Testis (tissue), 3 donors: ENCODE results near the gene C10orf67. TPM values are rescaled to one million over a fixed set of nuclear protein-coding genes. Genes with fewer than 3 reads are reported as not detected.

Experiments
- DNase-seq: peaks from one replicate; pipeline ENCODE4 v3.0.0-alpha.2; 2019
- H3K27ac ChIP-seq, 2 donors: fragments of 200-600 bp; sonication (generic); one replicate each; pipeline ENCODE4 v1.5.1; 2019
- H3K27me3 ChIP-seq: fragments of 200-600 bp; sonication (generic); one replicate; pipeline ENCODE4 v1.5.1; 2019
- H3K36me3 ChIP-seq: fragments of 200-600 bp; sonication (generic); one replicate; pipeline ENCODE4 v1.5.1; 2017; ENCODE audit warnings: low read depth; ENCODE audit errors: missing control alignments
- H3K4me1 ChIP-seq: fragments of 200-600 bp; sonication (generic); one replicate; pipeline ENCODE4 v1.5.1; 2019
- H3K4me3 ChIP-seq, 2 donors: fragments of 200-600 bp; sonication (generic); one replicate each; pipeline ENCODE4 v1.5.1; 2017 to 2019
- H3K9me3 ChIP-seq: fragments of 200-600 bp; sonication (generic); one replicate; pipeline ENCODE4 v1.5.1; 2017
- CTCF ChIP-seq, 3 experiments: fragments of 450-650 bp in 2 of 3; fragments of 200-600 bp in 1 of 3; sonication (generic) in 1 of 3; IDR thresholded peaks; one replicate each; pipeline ENCODE4 v1.5.1; 2016 to 2019; ENCODE audit warnings: antibody characterized with exemption in 3 of 3, mild to moderate bottlenecking in 2 of 3, moderate library complexity in 1 of 3
- POLR2A ChIP-seq: fragments of 450-650 bp; IDR thresholded peaks from one replicate; pipeline ENCODE4 v1.6.1; 2017; ENCODE audit warnings: antibody characterized with exemption, mild to moderate bottlenecking, moderate library complexity
- WGBS, 2 donors: methylation state at CpG; one replicate each; pipeline ENCODE4 v1.1.5; 2018; 5-methylcytosine and 5-hydroxymethylcytosine counted together
- intact Hi-C: fragments of 100-400 bp; cut with DNase I; formaldehyde crosslinking; loops from one replicate; pipeline ENCODE4 v1.15.1; 2023; ENCODE audit warnings: low total_unique reads
- polyA plus RNA-seq: library from polyadenylated mRNA; stranded (reverse); fragments of 350-450 nt; fragmentation: Illumina TruSeq; extraction: RNeasy Lipid Tissue Mini Kit (QIAGEN cat#74804); gene quantifications from one replicate; pipeline ENCODE4 v1.2.3, GENCODE V29; 2014; ENCODE audit warnings: low read depth, low replicate concordance; ENCODE audit not compliant: insufficient read depth
- total RNA-seq, 2 donors: library from RNA; depleted of rRNA; stranded (reverse); fragments of >200 nt; gene quantifications; one replicate each; pipeline ENCODE4 v1.2.3, GENCODE V29; 2016

Gene C10orf67
- total and polyA plus RNA-seq, 3 donors from 2014 or later: 3.0 to 11.1 (median 7.1) TPM

- H3K4me3 ChIP-seq: no peak overlapping the region
- no peak for DNase-seq
- H3K27ac ChIP-seq: no peak overlapping the region
- WGBS, 2 donors: 60 to 77% methylated on average over 5 of the region's 5 CpGs
- H3K9me3 ChIP-seq: no peaks in the 10 kb centered on the region
- H3K27me3 ChIP-seq: no peaks in the 10 kb centered on the region
- H3K4me1 ChIP-seq: no peaks in the 10 kb centered on the region
- TF ChIP-seq POLR2A (no peak), CTCF (IDR thresholded peaks at IDR 0.05) (no peak)
- intact Hi-C loops: no loop called here
- no peaks in the 10 kb centered on the region for H3K36me3 ChIP-seq
These were observed 17.9 kb downstream of the C10orf67 start for GRCh38 chr10:23326544-23327307.

- intact Hi-C loops: no loop called here
- whole genome bisulfite sequencing, 2 donors: 93 to 94% methylated on average over 1 of the region's 1 CpG
- Histone ChIP-seq H3K27ac (no peak overlapping the region), H3K4me1 (no peaks in the 10 kb centered on the region), H3K36me3 (no peaks in the 10 kb centered on the region), H3K9me3 (no peaks in the 10 kb centered on the region), H3K27me3 (no peaks in the 10 kb centered on the region), H3K4me3 (no peak overlapping the region)
- TF ChIP-seq CTCF (IDR thresholded peaks at IDR 0.05) (no peak), POLR2A (no peak)
- no peak for DNase-seq
These were observed 19.5 kb downstream of the C10orf67 start for GRCh38 chr10:23325132-23325531.

GRCh38 chr10:23324351-23324750 is 20.2 kb downstream of the C10orf67 start:
- intact Hi-C loops: no loop called here
- Histone ChIP-seq H3K4me3 (no peak overlapping the region), H3K27ac (no peak overlapping the region), H3K9me3 (no peaks in the 10 kb centered on the region), H3K27me3 (no peaks in the 10 kb centered on the region), H3K36me3 (no peaks in the 10 kb centered on the region), H3K4me1 (no peaks in the 10 kb centered on the region)
- 85 to 100% methylated on average over 1 of the region's 1 CpG for WGBS, 2 donors
- TF ChIP-seq CTCF (IDR thresholded peaks at IDR 0.05): no peak
- TF ChIP-seq POLR2A: no peak
- no peak for DNase-seq

- 88 to 92% methylated on average over 1 of the region's 1 CpG for WGBS, 2 donors
- TF ChIP-seq CTCF (IDR thresholded peaks at IDR 0.05) (no peak), POLR2A (no peak)
- H3K9me3 ChIP-seq: no peaks in the 10 kb centered on the region
- H3K36me3 ChIP-seq: no peaks in the 10 kb centered on the region
- H3K27me3 ChIP-seq: no peaks in the 10 kb centered on the region
- H3K4me1 ChIP-seq: no peaks in the 10 kb centered on the region
- no peak overlapping the region for H3K27ac ChIP-seq
- no peak overlapping the region for H3K4me3 ChIP-seq
- DNase-seq: no peak
- intact Hi-C loops: no loop called here
These were observed 22.5 kb downstream of the C10orf67 start for GRCh38 chr10:23322082-23322481.

- TF ChIP-seq POLR2A (no peak), CTCF (IDR thresholded peaks at IDR 0.05) (no peak)
- H3K36me3 ChIP-seq: no peaks in the 10 kb centered on the region
- intact Hi-C loops: loop anchor here (10.0 kb wide), 1 partner anchor 205 kb away; no protein-coding TSS in a partner anchor
- H3K4me3 ChIP-seq: no peak overlapping the region
- DNase-seq: no peak
- 70 to 79% methylated on average over 4 of the region's 4 CpGs for WGBS, 2 donors
- no peaks in the 10 kb centered on the region for H3K4me1 ChIP-seq
- no peaks in the 10 kb centered on the region for H3K9me3 ChIP-seq
- no peak overlapping the region for H3K27ac ChIP-seq
- no peaks in the 10 kb centered on the region for H3K27me3 ChIP-seq
These were observed 24.8 kb downstream of the C10orf67 start for GRCh38 chr10:23319835-23320234.
